B cell (primary cell): ENCODE measurements around the gene TENT5C. TPM values are rescaled to one million over a fixed set of nuclear protein-coding genes. Genes with fewer than 3 reads are reported as not detected.

Experiments
- ATAC-seq: fragments of 200-7000 bp; cut with Tn5 transposase; one replicate; pipeline ENCODE4 v1.10.0; 2021; ENCODE audit warnings: low read depth, mild to moderate bottlenecking, moderate number of reproducible peaks, moderate library complexity
- CTCF ChIA-PET: fragments of 350-600 bp; sonication (Branson Sonifier 250); formaldehyde crosslinking; loops from one replicate; lab custom pipeline; 2021; ENCODE audit warnings: antibody characterized with exemption, inconsistent platforms; lab: Charles Lee
- POLR2A ChIA-PET: fragments of 350-600 bp; sonication (Branson Sonifier 250); formaldehyde crosslinking; loops from one replicate; lab custom pipeline; 2021; ENCODE audit warnings: antibody characterized with exemption; lab: Charles Lee
- DNase-seq: peaks from one replicate; pipeline ENCODE4 v3.0.0; 2013
- H2AFZ ChIP-seq: 2 replicates; pipeline ENCODE4 v1.6.1; 2012; ENCODE audit warnings: mild to moderate bottlenecking, low read depth, low read length; ENCODE audit not compliant: insufficient read depth, poor library complexity, severe bottlenecking
- H3K27ac ChIP-seq, 2 donors: 1 replicate in 1 of 2; 2 replicates in 1 of 2; pipeline ENCODE4 v1.5.1; 2012 to 2013; ENCODE audit warnings: low read length in 2 of 2, mild to moderate bottlenecking in 2 of 2, moderate library complexity in 1 of 2
- H3K27me3 ChIP-seq, 4 experiments: fragments of 200-600 bp in 1 of 4; sonication (generic) in 1 of 4; replicated peaks in 1 of 4; 1 replicate in 2 of 4; 2 replicates in 2 of 4; pipeline versions ENCODE4 v1.6.1 to v1.7.0; 2013 to 2016; ENCODE audit warnings: low read length in 3 of 4, mild to moderate bottlenecking in 2 of 4, mixed read lengths in 1 of 4, moderate library complexity in 1 of 4; ENCODE audit not compliant: insufficient read depth in 4 of 4, control insufficient read depth in 3 of 4; ENCODE audit errors: control extremely low read depth in 1 of 4
- H3K36me3 ChIP-seq, 2 experiments: replicated peaks in 1 of 2; 1 replicate in 1 of 2; 2 replicates in 1 of 2; pipeline versions ENCODE4 v1.6.1 to v1.7.1; 2013; ENCODE audit warnings: low read length in 1 of 2; ENCODE audit not compliant: insufficient read depth in 2 of 2, control insufficient read depth in 1 of 2; ENCODE audit errors: control extremely low read depth in 1 of 2, extremely low read depth in 1 of 2
- H3K4me1 ChIP-seq, 2 donors: fragments of 200-600 bp in 1 of 2; sonication (generic) in 1 of 2; 1 replicate in 1 of 2; 2 replicates in 1 of 2; pipeline versions ENCODE4 v1.5.1 to v1.6.1; 2013 to 2017; ENCODE audit warnings: low read length in 2 of 2; ENCODE audit not compliant: control insufficient read depth in 2 of 2, insufficient read depth in 2 of 2
- H3K4me2 ChIP-seq: replicated peaks from 2 replicates; pipeline ENCODE3; 2012; ENCODE audit warnings: mild to moderate bottlenecking, low read depth, low read length; ENCODE audit not compliant: poor library complexity, severe bottlenecking
- H3K4me3 ChIP-seq, 5 experiments: fragments of 200-600 bp in 1 of 5; sonication (generic) in 1 of 5; 1 replicate in 3 of 5; 2 replicates in 2 of 5; pipeline versions ENCODE4 v1.5.1 to v1.7.0; 2011 to 2016; ENCODE audit warnings: low read length in 4 of 5, mild to moderate bottlenecking in 4 of 5, low read depth in 2 of 5, control low read depth in 1 of 5, moderate library complexity in 1 of 5; ENCODE audit not compliant: insufficient read depth in 1 of 5; ENCODE audit errors: control extremely low read depth in 1 of 5, extremely low read depth in 1 of 5
- H3K79me2 ChIP-seq: fragments of 200-600 bp; sonication (generic); one replicate; pipeline ENCODE4 v1.6.0; 2016; ENCODE audit warnings: low read length; ENCODE audit not compliant: control insufficient read depth, insufficient read depth
- H3K9ac ChIP-seq: fragments of 200-600 bp; sonication (generic); 2 replicates; pipeline ENCODE4 v1.6.1; 2017; ENCODE audit warnings: mild to moderate bottlenecking, low read length, moderate library complexity
- H3K9me3 ChIP-seq, 3 donors: one replicate each; pipeline versions ENCODE4 v1.6.1 to v1.7.1; 2013; ENCODE audit warnings: low read length in 2 of 3; ENCODE audit not compliant: control insufficient read depth in 2 of 3, insufficient read depth in 1 of 3; ENCODE audit errors: control extremely low read depth in 1 of 3
- H4K20me1 ChIP-seq: 2 replicates; pipeline ENCODE4 v1.6.0; 2012; ENCODE audit warnings: mild to moderate bottlenecking, low read length; ENCODE audit not compliant: insufficient read depth, control insufficient read depth, poor library complexity, severe bottlenecking
- H3K27ac Mint-ChIP-seq: one replicate; pipeline ENCODE4 v1.8.0; 2021; ENCODE audit warnings: mixed read lengths
- H3K27me3 Mint-ChIP-seq: one replicate; pipeline ENCODE4 v1.8.0; 2021; ENCODE audit warnings: mixed read lengths
- H3K4me1 Mint-ChIP-seq: one replicate; pipeline ENCODE4 v1.8.0; 2021; ENCODE audit warnings: mixed read lengths
- H3K4me3 Mint-ChIP-seq: one replicate; pipeline ENCODE4 v1.8.0; 2021; ENCODE audit warnings: mixed read lengths
- H3K9me3 Mint-ChIP-seq: one replicate; pipeline ENCODE4 v1.8.0; 2022; ENCODE audit warnings: mixed read lengths; ENCODE audit not compliant: insufficient read depth
- CTCF ChIP-seq: fragments of 200-600 bp; IDR thresholded peaks from one replicate; pipeline ENCODE4 v1.8.0; 2022; ENCODE audit warnings: antibody characterized with exemption, mild to moderate bottlenecking
- EZH2 ChIP-seq: IDR thresholded peaks from 2 replicates; pipeline ENCODE4 v1.6.1; 2012; ENCODE audit warnings: borderline replicate concordance, low read depth, mild to moderate bottlenecking, moderate library complexity, low read length; ENCODE audit not compliant: insufficient read depth, poor library complexity, severe bottlenecking
- WGBS: methylation state at CpG from one replicate; pipeline ENCODE4 v1.1.5; 2013; ENCODE audit warnings: missing lambda C conversion rate; ENCODE audit not compliant: insufficient coverage; 5-methylcytosine and 5-hydroxymethylcytosine counted together
- intact Hi-C: fragments of 100-400 bp; cut with micrococcal nuclease; formaldehyde crosslinking; loops from one replicate; pipeline ENCODE4 v1.10.0; 2022
- polyA plus RNA-seq: library from polyadenylated mRNA; depleted of rRNA; stranded (reverse); fragments of >200 nt; gene quantifications from 2 replicates; pipeline ENCODE4 v1.2.3, GENCODE V29; 2012
- total RNA-seq, 2 donors: library from RNA; stranded (reverse); fragments of 120-200 nt in 1 of 2; gene quantifications; 1 replicate in 1 of 2; 2 replicates in 1 of 2; pipeline versions ENCODE4 v1.2.3 to v1.2.4, GENCODE V29; 2013 to 2022

The TENT5C gene
- total and polyA plus RNA-seq, 2 donors (not counting 1 experiment from before 2014, with no cell fraction given): 65.4 to 112 TPM

- H3K4me3 Mint-ChIP-seq: peak overlapping the region; percentile 46
- ATAC-seq: no peak
- H3K27ac Mint-ChIP-seq: peak overlapping the region; percentile 85
- peaks cover 3% of the 10 kb centered on the region for H3K9me3 Mint-ChIP-seq
- Histone ChIP-seq H3K27me3 (no peaks in the 10 kb centered on the region), H3K9ac (no peak overlapping the region), H3K9me3 (peaks cover 0 to 7% (median 0%) of the 10 kb centered on the region in 3 donors), H3K4me1 (peaks cover 96 to 97% of the 10 kb centered on the region in 2 donors), H3K36me3 (no peaks in the 10 kb centered on the region), H2AFZ (no peak overlapping the region), H3K4me2 (peak overlapping the region; percentile 66), H3K27ac (peak overlapping the region; percentile 23 to 68), H4K20me1 (no peaks in the 10 kb centered on the region), H3K79me2 (no peaks in the 10 kb centered on the region), H3K4me3 (no peak overlapping the region)
- DNase-seq: no peak
- intact Hi-C loops: no loop called here
- peaks cover 91% of the 10 kb centered on the region for H3K4me1 Mint-ChIP-seq
- ChIA-PET CTCF (interaction anchor here (0.9 to 25.0 kb wide), 7 partner anchors 9 to 148 kb away, joined by 3 to 518 read pairs (median 5); partner anchors contain the start of gene TENT5C), POLR2A (interaction anchor here (0.8 to 1.6 kb wide), 3 partner anchors 10 to 32 kb away, joined by 3 read pairs; no protein-coding TSS in a partner anchor)
- TF ChIP-seq CTCF (no peak), EZH2 (no peak)
- H3K27me3 Mint-ChIP-seq: no peaks in the 10 kb centered on the region
- no CpG with 5 or more reads among the region's 6 CpGs for WGBS
Observed at GRCh38 chr1:117660271-117660965, 54.6 kb downstream of the TENT5C start.

DNA sequence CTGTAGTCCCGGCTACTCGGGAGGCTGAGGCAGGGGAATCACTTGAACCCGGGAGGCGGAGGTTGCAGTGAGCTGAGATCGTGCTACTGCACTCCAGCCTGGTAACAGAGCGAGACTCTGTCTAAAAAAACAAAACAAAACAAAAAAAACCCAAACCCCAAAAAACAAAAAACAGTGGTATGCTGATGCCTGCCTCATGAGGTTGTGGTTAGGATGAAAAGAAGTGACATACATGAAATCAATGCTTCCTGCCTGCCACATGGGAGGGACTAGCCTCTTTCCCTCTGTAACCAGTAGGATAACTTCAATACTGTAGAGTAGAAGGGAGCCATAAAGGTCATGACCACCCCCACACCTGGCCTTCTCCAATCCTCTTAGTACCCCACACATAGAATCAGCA, 55.2 kb downstream of the TENT5C start:
- ATAC-seq (no peak), DNase-seq (peak; percentile 52)
- Mint-ChIP-seq H3K4me1 (peaks cover 91% of the 10 kb centered on the region), H3K4me3 (peak overlapping the region; percentile 14), H3K27me3 (no peaks in the 10 kb centered on the region), H3K27ac (peak overlapping the region; percentile 64), H3K9me3 (peaks cover 3% of the 10 kb centered on the region)
- Histone ChIP-seq H4K20me1 (no peaks in the 10 kb centered on the region), H3K9ac (no peak overlapping the region), H3K4me3 (no peak overlapping the region), H3K27me3 (no peaks in the 10 kb centered on the region), H3K4me2 (peak overlapping the region; percentile 6), H3K79me2 (no peaks in the 10 kb centered on the region), H3K9me3 (peaks cover 0 to 7% (median 0%) of the 10 kb centered on the region in 3 donors), H2AFZ (no peak overlapping the region), H3K27ac (peak overlapping the region; percentile 29 to 99), H3K36me3 (no peaks in the 10 kb centered on the region), H3K4me1 (peaks cover 96 to 97% of the 10 kb centered on the region in 2 donors)
- intact Hi-C loops: no loop called here
- POLR2A ChIA-PET: interaction anchor here (0.8 to 5.5 kb wide), 4 partner anchors 9 to 54 kb away, joined by 3 to 41 read pairs (median 3); partner anchors contain the start of gene TENT5C
- no CpG with 5 or more reads among the region's 6 CpGs for WGBS
- no peak for TF ChIP-seq EZH2
- no peak for TF ChIP-seq CTCF
- CTCF ChIA-PET: interaction anchor here (0.9 to 25.0 kb wide), 7 partner anchors 9 to 148 kb away, joined by 3 to 518 read pairs (median 5); partner anchors contain the start of gene TENT5C
